GM23338 (cell line): ENCODE results near the gene UCP3. TPM values are rescaled to one million over a fixed set of nuclear protein-coding genes. Genes with fewer than 3 reads are reported as not detected.
A peak's percentile ranks its signal among the peaks of the same experiment; 100 is the strongest.

Source experiments
- ATAC-seq: fragments of 200-7000 bp; cut with Tn5 transposase; 3 replicates; pipeline ENCODE4 v1.9.1; 2020
- DNase-seq: peaks from one replicate; pipeline ENCODE4 v3.0.0-alpha.2; 2015; ENCODE audit warnings: low spot score
- H2AFZ ChIP-seq: fragments of 200-600 bp; sonication (generic); 2 replicates; pipeline ENCODE4 v1.8.0; 2016; ENCODE audit warnings: antibody characterized with exemption, mild to moderate bottlenecking, moderate library complexity
- H3F3A ChIP-seq: fragments of 200-600 bp; sonication (generic); replicated peaks from 2 replicates; pipeline ENCODE4 v1.8.0; 2017; ENCODE audit warnings: antibody characterized with exemption, mixed run types, low read depth
- H3K27ac ChIP-seq: fragments of 200-600 bp; sonication (generic); 2 replicates; pipeline ENCODE4 v1.6.1; 2016; ENCODE audit warnings: low read depth
- H3K27me3 ChIP-seq: fragments of 200-600 bp; sonication (generic); 2 replicates; pipeline ENCODE4 v1.8.0; 2016; ENCODE audit warnings: mild to moderate bottlenecking, mixed run types, moderate library complexity; ENCODE audit not compliant: insufficient read depth
- H3K36me3 ChIP-seq: fragments of 200-600 bp; sonication (generic); 2 replicates; pipeline ENCODE4 v1.8.0; 2016; ENCODE audit warnings: mild to moderate bottlenecking; ENCODE audit not compliant: insufficient read depth
- H3K4me1 ChIP-seq: fragments of 200-600 bp; sonication (generic); 2 replicates; pipeline ENCODE4 v1.8.0; 2016; ENCODE audit warnings: mild to moderate bottlenecking, moderate library complexity; ENCODE audit not compliant: insufficient read depth
- H3K4me2 ChIP-seq: fragments of 200-600 bp; sonication (generic); 2 replicates; pipeline ENCODE4 v1.7.1; 2017; ENCODE audit warnings: mixed run types
- H3K4me3 ChIP-seq: fragments of 200-600 bp; sonication (generic); 2 replicates; pipeline ENCODE4 v1.6.1; 2016; ENCODE audit warnings: mixed run types
- H3K79me2 ChIP-seq: fragments of 200-600 bp; sonication (generic); replicated peaks from 2 replicates; pipeline ENCODE4 v1.8.0; 2017; ENCODE audit warnings: mild to moderate bottlenecking; ENCODE audit not compliant: insufficient read depth
- H3K9me2 ChIP-seq: fragments of 200-600 bp; sonication (generic); 2 replicates; pipeline ENCODE4 v1.8.0; 2017; ENCODE audit not compliant: insufficient read depth
- H4K20me1 ChIP-seq: fragments of 200-600 bp; sonication (generic); replicated peaks from 2 replicates; pipeline ENCODE4 v1.8.0; 2017; ENCODE audit warnings: mild to moderate bottlenecking; ENCODE audit not compliant: insufficient read depth
- H3K27ac Mint-ChIP-seq: 2 replicates; pipeline ENCODE4 v1.8.0; 2020; ENCODE audit warnings: inconsistent platforms, mild to moderate bottlenecking, moderate library complexity, mixed read lengths
- H3K27me3 Mint-ChIP-seq: 3 replicates; pipeline ENCODE4 v1.8.0; 2022; ENCODE audit warnings: low read depth, mild to moderate bottlenecking, moderate library complexity, mixed read lengths, inconsistent platforms; ENCODE audit not compliant: insufficient read depth, poor library complexity
- H3K36me3 Mint-ChIP-seq: 3 replicates; pipeline ENCODE4 v1.8.0; 2021; ENCODE audit warnings: low read depth, mild to moderate bottlenecking, inconsistent platforms, moderate library complexity, mixed read lengths
- H3K4me1 Mint-ChIP-seq: 3 replicates; pipeline ENCODE4 v1.8.0; 2020; ENCODE audit warnings: mild to moderate bottlenecking, inconsistent platforms, mixed read lengths
- H3K4me3 Mint-ChIP-seq: 3 replicates; pipeline ENCODE4 v1.8.0; 2021; ENCODE audit warnings: moderate library complexity, mild to moderate bottlenecking, inconsistent platforms, mixed read lengths
- H3K9me3 Mint-ChIP-seq: 3 replicates; pipeline ENCODE4 v1.8.0; 2020; ENCODE audit warnings: moderate library complexity, mild to moderate bottlenecking, inconsistent platforms, mixed read lengths
- CREB1 ChIP-seq: fragments of 250-450 bp; sonication (Bioruptor Pico); IDR thresholded peaks from 2 replicates; pipeline ENCODE4 v1.5.0; 2020; ENCODE audit warnings: low read depth, mild to moderate bottlenecking, moderate library complexity
- CTCF ChIP-seq, 2 experiments: fragments of 200-600 bp in 1 of 2; sonication (generic) in 1 of 2; conservative IDR thresholded peaks; 2 replicates each; pipeline versions ENCODE4 v1.5.1 to v1.6.1; 2016 to 2017; ENCODE audit warnings: antibody characterized with exemption in 2 of 2, low read depth in 2 of 2, mild to moderate bottlenecking in 2 of 2, moderate library complexity in 1 of 2
- ETS1 ChIP-seq: IDR thresholded peaks from 2 replicates; pipeline ENCODE4 v1.6.1; 2016; ENCODE audit warnings: antibody characterized with exemption
- EZH2 ChIP-seq: fragments of 200-600 bp; sonication (generic); IDR thresholded peaks from one replicate; pipeline ENCODE4 v1.8.0; 2017; ENCODE audit warnings: antibody characterized with exemption, mild to moderate bottlenecking, low read depth; ENCODE audit not compliant: unreplicated experiment
- EZH2phosphoT487 ChIP-seq: fragments of 200-600 bp; sonication (generic); IDR thresholded peaks from one replicate; pipeline ENCODE4 v1.8.1; 2018; ENCODE audit warnings: antibody characterized with exemption; ENCODE audit not compliant: unreplicated experiment
- JUNB ChIP-seq: IDR thresholded peaks from one replicate; pipeline ENCODE4 v1.6.1; 2016; ENCODE audit warnings: antibody characterized with exemption; ENCODE audit not compliant: unreplicated experiment
- NANOG ChIP-seq: IDR thresholded peaks from 2 replicates; pipeline ENCODE4 v1.6.1; 2016; ENCODE audit warnings: antibody characterized with exemption, borderline replicate concordance
- POLR2AphosphoS5 ChIP-seq: IDR thresholded peaks from 2 replicates; pipeline ENCODE4 v1.6.1; 2016; ENCODE audit warnings: antibody characterized with exemption, low read depth
- STAT1 ChIP-seq: IDR thresholded peaks from one replicate; pipeline ENCODE4 v1.6.1; 2016; ENCODE audit warnings: antibody characterized with exemption; ENCODE audit not compliant: unreplicated experiment
- ZNF114 ChIP-seq: fragments of 250-450 bp; sonication (Bioruptor Pico); IDR thresholded peaks from 2 replicates; pipeline ENCODE4 v1.5.0; 2020; ENCODE audit warnings: mild to moderate bottlenecking, moderate library complexity
- ZNF331 ChIP-seq: fragments of 250-450 bp; sonication (Bioruptor Pico); IDR thresholded peaks from 2 replicates; pipeline ENCODE4 v1.5.0; 2020; ENCODE audit warnings: low read depth, mild to moderate bottlenecking, moderate library complexity
- ZNF462 ChIP-seq: fragments of 250-450 bp; sonication (Bioruptor Pico); IDR thresholded peaks from 2 replicates; pipeline ENCODE4 v1.5.0; 2020; ENCODE audit warnings: mild to moderate bottlenecking, moderate library complexity
- polyA plus RNA-seq: library from polyadenylated mRNA; unstranded; fragments of >200 nt; fragmentation: Nextera tagmentation; extraction: Ambion mirVana; gene quantifications from 2 replicates; pipeline ENCODE4 v1.2.1, GENCODE V29; 2016
- total RNA-seq: library from RNA; depleted of rRNA; stranded (reverse); fragments of >200 nt; shearing (Covaris generic); gene quantifications from 2 replicates; pipeline ENCODE4 v1.2.3, GENCODE V29; 2014

The UCP3 gene
- total and polyA plus RNA-seq, 2 experiments from 2014 or later: 0.21 to 0.40 TPM

- ATAC-seq (peak; percentile 76), DNase-seq (no peak)
- H2AFZ ChIP-seq: peak overlapping the region; percentile 88
- no peaks in the 10 kb centered on the region for H3K9me2 ChIP-seq
- TF ChIP-seq NANOG (no peak), ETS1 (no peak), CREB1 (CRISPR knock-in tag) (no peak), ZNF114 (CRISPR knock-in tag) (no peak), CTCF (conservative IDR thresholded peaks at IDR 0.05; ENCODE audit: low read depth in 2 of 2) (no peak), JUNB (no peak), EZH2phosphoT487 (no peak), EZH2 (no peak), ZNF331 (no peak), POLR2AphosphoS5 (no peak), ZNF462 (CRISPR knock-in tag) (no peak), STAT1 (no peak)
- H3K4me2 ChIP-seq: no peak overlapping the region
- H3K4me1 Mint-ChIP-seq: peaks cover 5% of the 10 kb centered on the region; the same call in 2 of the 3 replicates
- H3K4me3 ChIP-seq: no peak overlapping the region
- no peaks in the 10 kb centered on the region for H3K27me3 ChIP-seq
- H4K20me1 ChIP-seq: no peaks in the 10 kb centered on the region
- H3K4me1 ChIP-seq: no peaks in the 10 kb centered on the region
- no peaks in the 10 kb centered on the region for H3K9me3 Mint-ChIP-seq
- peak overlapping the region; percentile 66; the same call in 2 of the 3 replicates for H3K4me3 Mint-ChIP-seq
- H3K36me3 Mint-ChIP-seq: no peaks in the 10 kb centered on the region
- no peaks in the 10 kb centered on the region for H3K79me2 ChIP-seq
- no peaks in the 10 kb centered on the region for H3K36me3 ChIP-seq
- H3K27ac Mint-ChIP-seq: no peak overlapping the region
- peaks cover 23% of the 10 kb centered on the region for H3K27me3 Mint-ChIP-seq
- no peaks in the 10 kb centered on the region for H3F3A ChIP-seq
- H3K27ac ChIP-seq: no peak overlapping the region
These were observed 51.1 kb downstream of the UCP3 start for GRCh38 chr11:73957654-73958361.
